GM21737 (cell line): ENCODE data around the gene GPC6.
"Not testable (repeated sequence)": the region's sequence is repeated elsewhere in the genome, so short reads cannot be mapped to it uniquely, and the experiment has no call there.

ENCODE experiments used
- ATAC-seq: cut with Tn5 transposase; IDR thresholded peaks from one replicate; pipeline ENCODE4 v1.9.1; 2021; ENCODE audit warnings: mild to moderate bottlenecking, moderate library complexity; ENCODE audit not compliant: unreplicated experiment

Gene GPC6

DNA sequence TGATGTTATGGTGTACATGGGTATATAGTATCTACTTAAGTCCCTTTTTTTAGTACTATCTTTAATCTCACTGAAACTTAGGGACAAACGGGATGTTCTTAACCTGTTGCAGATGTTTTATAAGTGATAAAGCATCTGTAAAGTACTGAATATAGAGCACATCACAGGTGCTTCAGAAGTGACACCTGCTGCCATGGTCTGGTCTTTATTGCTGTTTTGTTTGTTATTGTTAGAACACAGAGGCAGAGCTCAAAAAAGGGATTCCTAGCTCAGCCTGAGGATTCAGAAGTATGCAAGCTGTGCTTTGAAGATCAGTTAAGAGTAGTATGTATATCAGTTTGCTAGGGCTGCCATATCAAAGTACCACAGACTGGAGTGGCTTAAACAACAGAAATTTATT is 1033.4 kb downstream of the GPC6 start:
- ATAC-seq = no peak

DNA sequence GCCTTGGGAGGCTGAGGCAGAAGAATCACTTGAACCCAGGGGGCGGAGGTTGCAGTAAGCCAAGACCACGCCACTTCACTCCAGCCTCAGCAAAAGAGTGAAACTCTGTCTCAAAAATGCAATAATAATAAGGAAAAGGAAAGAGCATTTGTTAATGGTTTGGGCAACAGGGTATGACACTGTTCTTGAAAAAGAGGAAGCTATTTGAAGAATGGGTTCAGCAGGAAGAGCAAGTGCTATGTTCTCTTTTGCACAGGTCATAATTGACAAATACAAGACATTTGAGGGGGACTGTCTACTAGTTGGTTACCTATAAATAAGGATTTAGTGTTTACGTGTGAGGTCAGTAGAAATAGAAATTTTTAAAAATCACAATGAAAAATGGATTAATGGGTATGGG is 1034.6 kb downstream of the GPC6 start:
- ATAC-seq = no peak

DNA sequence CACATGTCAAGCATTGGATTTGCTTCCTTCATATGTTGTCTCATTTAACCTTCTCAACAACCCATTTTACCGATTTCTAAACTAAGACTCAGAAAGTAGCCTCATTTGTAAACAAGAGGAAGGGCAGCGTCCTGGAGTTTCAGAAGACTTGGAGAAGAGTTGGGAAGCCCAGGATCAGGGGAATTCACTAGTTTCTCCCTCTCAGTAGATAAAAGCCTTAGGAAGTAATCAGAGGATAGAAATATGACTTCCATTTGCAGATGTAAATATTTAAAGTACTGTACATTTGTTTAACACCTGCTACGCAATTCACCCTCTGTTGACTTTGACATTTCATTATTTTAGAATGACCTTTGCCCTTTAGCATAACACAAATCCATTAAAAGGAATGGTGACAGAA is 1036.4 kb downstream of the GPC6 start:
- ATAC-seq = no peak

DNA sequence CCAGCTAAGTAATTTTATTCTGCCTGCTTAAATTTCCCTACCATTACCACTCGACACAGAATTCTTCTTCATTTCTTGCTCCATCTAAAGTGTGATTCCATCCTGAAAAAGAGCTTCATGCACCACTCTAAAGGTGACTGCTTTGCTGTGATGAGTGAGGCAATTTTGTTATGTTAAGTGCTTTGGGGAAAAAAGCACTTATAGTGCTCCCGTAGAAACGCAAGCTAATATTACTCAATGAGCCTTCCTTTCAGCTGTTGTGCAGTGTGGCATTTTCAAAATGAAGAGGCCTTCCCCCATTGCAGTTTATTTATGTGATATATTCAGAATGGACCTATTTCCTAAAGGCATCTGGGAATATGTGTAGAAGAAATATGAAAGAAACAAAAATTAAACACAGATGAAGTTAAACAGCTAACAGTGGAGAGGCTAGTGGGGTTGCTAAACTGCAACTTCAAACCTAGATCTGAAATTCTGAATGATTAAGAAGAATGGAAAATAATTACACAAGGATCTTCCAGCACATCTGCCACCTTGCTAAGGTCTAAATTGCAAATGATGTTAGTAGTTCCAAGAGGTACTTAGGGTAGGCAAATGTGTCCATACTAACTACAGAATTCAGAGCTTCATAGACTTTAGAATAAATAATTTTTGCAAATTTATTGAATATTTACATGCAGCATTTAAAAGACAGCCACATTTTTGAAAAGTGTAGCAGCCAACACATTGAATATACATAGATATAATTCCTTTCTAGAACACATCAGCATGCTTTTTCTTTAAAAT is 1041.2 kb downstream of the GPC6 start:
- no peak for ATAC-seq

DNA sequence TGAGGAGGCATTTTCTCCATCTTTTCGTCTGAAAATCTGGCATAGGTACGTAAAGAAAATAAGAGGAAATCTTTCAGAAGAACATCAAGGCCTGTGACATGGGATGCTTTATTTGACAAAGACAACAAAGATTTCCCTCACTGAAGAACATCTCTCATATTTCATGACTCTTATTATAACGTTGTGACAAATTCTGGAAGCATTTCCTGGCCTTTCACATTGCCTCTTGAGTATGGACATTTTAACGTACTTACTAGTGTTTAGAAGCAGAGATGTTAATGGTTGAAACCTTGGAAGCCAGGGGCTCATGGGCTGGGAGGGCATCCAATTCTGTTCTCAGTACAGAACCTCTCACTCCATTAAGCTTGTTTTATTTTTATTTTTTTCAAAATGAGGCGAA is 1042.1 kb downstream of the GPC6 start:
- ATAC-seq = no peak

DNA sequence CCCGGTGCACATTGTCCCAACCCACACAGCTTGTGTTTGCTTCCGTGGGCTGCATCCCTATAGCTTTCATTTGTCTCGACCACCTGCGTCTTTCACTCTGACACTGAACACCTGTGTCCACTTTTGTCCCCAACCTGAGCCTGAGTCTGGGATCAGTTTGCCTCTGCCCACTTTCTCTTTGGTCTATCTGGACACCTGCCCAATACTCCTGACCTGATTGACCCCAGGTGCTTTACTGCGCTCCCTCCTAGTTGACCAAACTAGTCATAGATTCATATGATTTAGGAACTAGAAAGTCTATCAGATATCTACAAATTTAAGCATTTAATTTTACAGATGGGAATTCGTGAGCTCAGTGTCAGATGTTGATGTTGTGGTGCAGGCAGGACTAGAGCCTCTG is 1043.0 kb downstream of the GPC6 start:
- ATAC-seq = no peak

DNA sequence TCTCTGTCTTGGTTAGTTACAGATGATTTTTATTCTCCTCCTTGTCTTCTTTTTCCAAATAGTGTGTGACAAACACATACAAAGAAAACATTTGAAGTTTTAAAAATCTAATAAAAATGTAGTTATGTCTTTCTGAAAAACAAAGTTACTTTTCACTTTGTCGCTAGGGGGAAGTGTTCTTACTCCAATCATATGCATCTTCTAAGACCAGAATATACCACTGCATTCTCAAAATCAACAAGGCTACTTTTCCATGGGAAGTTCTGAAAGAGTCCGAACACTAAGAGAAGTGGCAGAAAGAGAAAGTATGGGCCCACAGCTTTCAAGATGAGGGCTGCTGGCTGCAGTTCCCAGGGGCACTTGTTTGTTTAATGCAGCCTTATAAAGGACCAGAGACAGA is 1043.9 kb downstream of the GPC6 start:
- no peak for ATAC-seq

DNA sequence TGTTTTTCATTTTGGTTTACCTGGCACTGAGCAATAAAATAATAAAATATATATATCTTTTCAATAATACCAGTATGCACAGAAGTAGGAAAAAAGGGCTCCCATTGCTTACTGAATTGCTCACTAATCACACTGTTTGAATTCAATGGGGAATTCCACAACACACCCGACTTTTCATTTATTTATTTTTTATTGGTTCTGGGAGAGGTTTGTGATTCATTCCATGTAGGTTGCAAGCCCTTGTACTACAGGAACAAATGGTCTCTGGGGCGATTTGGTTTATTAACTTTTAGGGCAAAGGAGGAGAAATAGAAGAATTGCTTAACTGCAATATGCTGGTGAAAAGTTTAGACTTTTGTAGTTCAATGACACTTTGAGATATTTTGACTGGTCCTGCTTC is 1045.4 kb downstream of the GPC6 start:
- no peak for ATAC-seq

DNA sequence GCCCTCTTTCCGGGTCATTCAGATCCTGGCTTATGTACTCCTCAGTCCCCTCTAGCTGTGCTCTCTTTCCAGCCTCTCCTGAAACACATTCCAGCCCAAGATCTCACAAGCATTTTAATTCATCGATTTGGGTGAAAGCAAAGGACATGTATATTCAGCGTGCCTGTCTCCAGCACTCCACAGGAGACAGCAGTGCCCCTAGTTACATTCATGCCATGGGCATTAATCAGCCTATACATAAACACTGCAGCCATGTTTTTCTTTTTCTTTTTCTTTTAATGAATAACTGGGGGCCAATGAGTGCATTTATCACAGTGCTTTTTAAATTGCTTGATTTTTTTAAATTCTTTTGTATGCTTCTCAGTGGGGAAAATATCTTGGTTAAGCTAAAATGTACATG is 1053.7 kb downstream of the GPC6 start:
- no peak for ATAC-seq

DNA sequence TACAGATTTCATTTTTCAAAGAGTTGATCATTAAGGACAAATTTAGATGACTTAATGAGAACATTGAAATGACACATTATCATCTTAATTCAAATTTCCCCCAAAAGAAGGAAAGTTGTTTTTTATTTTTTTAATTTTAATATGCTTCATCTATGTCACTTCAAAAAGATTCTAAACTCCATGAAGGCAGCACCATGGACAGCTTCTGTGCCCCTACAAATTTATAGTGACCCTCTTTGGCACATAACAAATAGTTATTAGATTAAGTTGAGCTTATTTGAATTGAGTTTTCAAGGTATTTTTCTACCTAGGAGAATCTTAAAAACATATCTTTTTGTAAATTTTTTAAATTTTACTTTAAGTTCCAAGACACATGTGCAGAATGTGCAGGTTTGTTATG is 1054.2 kb downstream of the GPC6 start:
- ATAC-seq = no peak

DNA sequence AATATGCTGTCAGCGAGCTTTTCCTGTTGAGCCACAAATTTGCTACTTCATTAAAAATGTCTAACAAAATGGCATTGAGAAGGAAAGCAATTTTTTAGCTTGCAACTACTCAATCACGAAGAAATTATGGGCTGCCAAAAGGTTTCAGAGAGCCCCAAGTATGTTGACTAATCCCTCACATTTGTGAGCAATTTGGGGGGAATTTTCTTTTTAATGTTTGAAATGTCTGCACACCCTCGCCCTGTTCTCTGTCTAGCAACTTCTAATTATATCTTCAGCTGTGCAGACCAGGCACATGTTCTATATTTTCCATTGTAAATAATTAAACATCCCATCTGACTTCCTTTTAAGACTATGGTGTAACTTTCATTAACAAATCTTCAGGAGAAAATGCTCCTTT is 1060.0 kb downstream of the GPC6 start:
- no peak for ATAC-seq

DNA sequence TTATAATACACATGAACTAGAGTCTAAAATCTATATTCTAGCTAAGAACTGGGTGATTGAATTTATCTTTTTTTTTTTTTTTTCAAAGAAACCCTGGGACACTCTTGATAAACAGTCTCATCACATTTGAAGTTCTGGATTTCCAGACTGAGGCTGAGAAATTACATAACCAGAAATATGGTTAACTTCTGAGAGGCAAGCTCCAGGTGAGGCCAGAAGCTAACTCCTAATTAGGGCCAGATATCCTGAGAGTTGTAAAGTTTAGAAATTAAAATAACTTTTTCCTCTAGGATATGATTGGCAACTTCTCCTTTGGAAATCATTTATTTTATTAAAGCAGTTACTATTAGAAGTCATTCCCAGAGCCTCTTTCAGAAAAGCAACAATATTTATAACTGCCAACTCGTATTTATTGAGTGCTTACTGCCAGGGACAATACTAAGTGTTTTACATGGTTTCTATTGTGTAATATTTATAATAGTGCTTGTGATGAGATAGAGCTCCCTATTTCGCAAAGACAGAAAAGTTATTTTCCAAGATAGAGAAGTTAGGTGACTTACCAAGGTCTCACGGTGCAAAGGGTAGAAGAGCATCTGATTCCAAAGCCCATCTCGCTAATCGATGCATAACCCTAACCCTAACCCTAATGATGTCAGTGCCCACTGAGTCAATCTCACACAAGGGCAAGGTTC is 1065.2 kb downstream of the GPC6 start:
- no peak for ATAC-seq

DNA sequence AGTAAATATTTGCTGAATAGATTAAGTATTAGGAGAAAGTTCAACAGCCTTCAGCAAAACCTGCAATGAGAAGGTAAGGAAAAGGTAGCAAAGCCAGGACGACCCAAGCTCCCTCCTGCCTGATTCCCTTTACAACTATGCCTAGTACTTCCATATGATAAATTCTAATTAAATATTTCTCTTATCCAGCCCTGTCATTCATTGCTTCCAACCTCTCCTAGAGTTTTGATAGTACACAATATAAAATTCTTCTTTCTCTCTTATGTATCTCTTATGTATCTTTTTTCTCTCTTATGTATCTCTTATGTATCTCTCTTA is 1065.7 kb downstream of the GPC6 start:
- no peak for ATAC-seq

DNA sequence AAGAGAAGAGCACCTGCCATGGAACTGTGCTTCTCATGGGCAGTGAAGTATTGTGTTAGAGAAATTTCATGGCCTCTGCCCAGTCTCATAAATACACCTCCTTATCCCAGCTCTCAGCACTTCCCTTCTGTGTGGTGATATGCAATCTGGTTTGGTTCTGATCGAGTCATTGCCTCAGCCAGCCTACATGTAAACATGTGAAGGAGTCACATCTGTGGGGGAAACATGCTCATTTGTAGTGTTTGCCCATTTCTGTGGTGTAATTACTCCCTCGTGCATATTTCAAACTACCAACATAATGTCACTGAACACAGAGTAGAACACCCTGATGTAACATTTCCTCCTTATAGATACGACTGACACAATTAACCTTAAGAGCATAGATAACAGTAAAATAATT is 1069.9 kb downstream of the GPC6 start:
- no peak for ATAC-seq

DNA sequence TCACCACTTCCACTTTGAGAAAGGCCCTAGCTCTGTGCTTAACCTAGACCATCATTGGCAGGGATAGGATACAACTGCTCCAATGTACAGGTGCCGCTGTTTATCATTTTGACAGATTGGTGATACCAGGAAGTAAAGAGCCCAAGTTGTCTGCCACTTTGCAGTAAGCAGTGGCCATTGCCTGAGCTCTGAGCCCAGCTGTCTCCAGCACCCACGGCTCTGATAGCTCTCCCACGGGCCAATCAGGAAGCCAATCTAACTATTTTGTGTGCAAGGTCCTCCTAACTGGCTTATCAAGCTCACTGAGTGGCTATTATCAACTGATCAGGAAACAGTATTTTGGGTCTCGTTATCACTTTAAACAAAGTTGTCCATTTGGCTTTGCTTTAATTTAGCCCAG is 1071.7 kb downstream of the GPC6 start:
- no peak for ATAC-seq

DNA sequence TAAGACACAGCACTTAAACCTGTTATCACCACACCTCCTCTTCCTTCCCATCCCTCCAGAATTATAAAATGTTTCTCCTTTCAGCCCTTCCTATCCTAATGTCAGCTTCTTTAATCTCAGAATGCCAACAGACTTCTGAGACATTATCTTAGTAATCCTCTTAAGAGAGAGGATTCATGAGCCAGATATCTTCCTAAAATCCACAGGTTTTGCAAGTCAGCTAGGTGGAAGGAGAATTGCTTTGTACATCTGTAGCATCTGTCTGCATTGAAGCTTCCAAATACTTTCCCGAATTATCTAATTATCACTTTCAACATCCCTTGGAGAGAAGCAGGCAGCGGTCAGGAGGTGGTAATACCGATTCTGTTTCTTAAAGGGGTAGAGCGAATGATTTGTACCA is 1073.8 kb downstream of the GPC6 start:
- no peak for ATAC-seq

DNA sequence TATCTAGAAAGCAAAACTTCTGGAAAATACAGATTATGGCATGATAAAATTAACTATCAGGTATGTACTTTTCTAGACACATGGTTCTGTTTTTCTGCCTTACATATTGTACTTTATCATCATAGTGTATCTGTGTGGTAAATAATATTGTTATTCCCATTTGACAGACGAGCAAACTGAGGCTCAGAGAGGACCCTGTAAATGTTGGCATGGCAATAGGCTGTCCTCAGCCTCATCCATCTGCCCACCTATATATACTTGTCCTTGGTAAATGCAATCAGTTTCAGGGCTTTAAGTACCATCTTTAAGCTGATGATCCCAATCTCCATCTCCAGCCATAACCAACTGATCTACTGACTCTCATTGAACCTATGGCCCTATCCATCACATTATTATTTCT is 1074.9 kb downstream of the GPC6 start:
- ATAC-seq = no peak

DNA sequence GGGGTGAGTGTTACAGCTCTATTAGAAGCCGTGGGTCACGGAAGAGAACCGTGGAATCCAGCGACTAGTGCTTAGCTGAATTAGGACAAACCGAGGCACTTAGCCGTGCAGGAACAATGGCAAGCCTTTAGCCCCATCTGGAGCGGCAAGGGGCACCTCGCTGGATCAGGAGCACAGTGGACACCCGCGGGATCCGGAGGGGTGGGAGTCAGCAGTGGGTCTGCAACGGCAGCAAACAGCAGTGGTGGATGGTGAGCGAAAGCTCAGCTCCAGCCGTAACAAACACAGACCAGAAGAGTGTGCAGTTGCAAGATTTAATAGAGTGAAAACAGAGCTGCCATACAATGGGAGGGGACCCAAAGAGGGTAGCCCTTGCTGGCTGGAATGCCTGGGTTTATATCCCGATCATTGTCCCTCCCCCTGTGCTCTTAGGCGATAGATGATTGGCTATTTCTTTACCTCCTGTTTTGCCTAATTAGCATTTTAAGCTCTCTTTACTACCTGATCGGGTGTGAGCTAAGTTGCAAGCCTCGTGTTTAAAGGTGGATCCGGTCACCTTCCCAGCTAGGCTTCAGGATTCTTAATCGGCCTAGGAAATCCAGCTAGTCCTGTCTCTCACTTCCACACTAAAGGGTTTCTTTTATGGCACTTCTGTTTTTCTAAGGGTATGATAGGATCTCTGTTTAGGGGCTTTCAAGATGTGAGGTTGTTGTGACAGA is 1076.4 kb downstream of the GPC6 start:
- ATAC-seq = not testable (repeated sequence)

DNA sequence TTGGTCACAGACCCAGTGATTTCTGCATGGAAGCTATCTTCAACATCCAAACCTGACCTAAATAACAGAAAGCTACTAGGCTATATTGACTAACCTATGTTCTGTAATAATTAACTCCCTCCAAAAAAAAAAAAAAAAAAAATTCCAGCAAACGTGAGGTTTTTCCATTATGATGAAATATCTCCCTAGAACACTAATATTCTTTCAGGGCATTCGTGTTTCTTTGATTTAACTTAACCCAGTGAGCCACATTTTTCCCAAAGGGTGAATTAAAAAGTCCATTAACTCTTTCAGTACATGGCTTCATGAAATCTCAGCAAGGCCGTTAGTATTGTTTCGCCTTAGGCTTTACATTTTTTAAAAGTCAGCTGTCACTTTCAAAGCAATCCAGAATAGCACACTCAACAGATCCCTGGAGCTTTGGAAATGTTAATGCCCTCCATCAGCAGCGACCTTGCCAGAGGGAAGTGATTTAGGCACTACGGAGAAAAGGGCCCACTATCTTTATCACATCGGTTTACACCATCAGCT is 1077.1 kb downstream of the GPC6 start:
- no peak for ATAC-seq

DNA sequence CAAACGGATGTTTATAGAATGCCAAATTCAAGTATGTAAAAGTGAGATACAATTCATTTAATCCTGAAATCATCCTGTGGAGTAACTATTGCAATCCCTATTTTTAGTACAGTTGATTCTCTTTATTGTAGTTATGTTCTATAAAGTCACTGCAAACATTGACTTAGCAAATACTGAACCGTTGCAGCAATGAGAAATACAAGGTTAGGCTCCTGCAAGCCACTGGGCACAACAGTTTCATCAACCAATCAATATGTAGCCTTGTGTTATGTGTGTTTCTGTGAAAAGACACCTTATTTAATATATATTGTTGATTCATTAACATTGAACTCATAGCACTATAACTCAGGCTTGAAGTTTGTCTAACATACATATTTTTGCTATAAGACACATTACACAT is 1078.4 kb downstream of the GPC6 start:
- no peak for ATAC-seq

DNA sequence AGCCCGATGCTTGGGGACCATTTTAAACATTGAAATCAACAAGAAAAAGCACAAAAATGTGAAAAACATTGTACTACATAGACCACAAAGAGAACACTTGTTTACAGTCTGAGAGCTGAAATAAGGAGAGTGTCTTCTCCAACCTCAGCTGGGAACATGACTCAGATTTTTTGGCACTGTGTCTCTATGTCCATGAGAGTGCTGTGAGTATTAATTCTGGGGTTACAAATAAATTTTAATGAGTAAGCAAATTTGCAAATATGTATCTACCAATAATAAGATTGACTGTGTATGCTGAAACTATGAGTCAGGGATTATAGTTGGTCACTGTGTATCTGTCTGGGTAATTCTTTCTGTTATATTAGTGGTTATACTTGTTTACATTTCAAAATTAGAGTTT is 1078.9 kb downstream of the GPC6 start:
- ATAC-seq = no peak

DNA sequence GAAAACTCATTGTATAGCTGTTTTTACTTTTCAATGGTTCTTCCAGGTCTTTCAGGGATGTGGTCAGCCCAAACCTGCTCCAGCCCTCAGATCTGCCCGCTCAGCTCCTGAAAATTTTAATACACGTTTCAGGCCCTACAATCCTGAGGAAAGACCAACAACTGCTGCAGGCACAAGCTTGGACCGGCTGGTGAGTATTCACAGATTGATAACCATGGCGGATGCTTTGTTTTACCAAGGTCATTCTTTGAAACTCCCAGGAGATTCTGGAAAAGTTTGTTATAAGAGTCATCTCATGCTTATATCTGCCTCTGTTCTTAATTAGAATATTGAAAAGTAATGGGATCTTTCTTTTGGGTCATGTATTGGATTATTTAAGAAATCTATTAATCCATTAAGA is 1079.3 kb downstream of the GPC6 start:
- ATAC-seq = no peak
